Spleen (tissue), 11 donors: ENCODE measurements around the gene S100A13. TPM values are rescaled to one million over a fixed set of nuclear protein-coding genes. Genes with fewer than 3 reads are reported as not detected.

Source experiments
- DNase-seq: peaks from one replicate; pipeline ENCODE4 v3.0.0-alpha.2; 2020
- H3K27ac ChIP-seq, 8 donors: fragments of 200-600 bp; sonication (generic) in 7 of 8; 1 replicate in 4 of 8; 2 replicates in 4 of 8; pipeline versions ENCODE4 v1.5.0 to v1.8.0; 2016 to 2021; ENCODE audit warnings: inconsistent platforms in 4 of 8, mild to moderate bottlenecking in 4 of 8, moderate library complexity in 1 of 8
- H3K27me3 ChIP-seq, 7 donors: fragments of 200-600 bp; sonication (generic) in 6 of 7; replicated peaks in 1 of 7; 1 replicate in 4 of 7; 2 replicates in 3 of 7; pipeline versions ENCODE4 v1.5.0 to v1.8.0; 2016 to 2021; ENCODE audit warnings: inconsistent platforms in 3 of 7, mild to moderate bottlenecking in 1 of 7
- H3K36me3 ChIP-seq, 6 donors: fragments of 200-600 bp; sonication (generic) in 5 of 6; 1 replicate in 4 of 6; 2 replicates in 2 of 6; pipeline versions ENCODE4 v1.5.0 to v1.8.0; 2016 to 2021; ENCODE audit warnings: inconsistent platforms in 2 of 6
- H3K4me1 ChIP-seq, 6 donors: fragments of 200-600 bp; sonication (generic) in 5 of 6; 1 replicate in 3 of 6; 2 replicates in 3 of 6; pipeline versions ENCODE4 v1.5.0 to v1.8.0; 2016 to 2021; ENCODE audit warnings: inconsistent platforms in 3 of 6
- H3K4me3 ChIP-seq, 8 donors: fragments of 200-600 bp; sonication (generic) in 7 of 8; 1 replicate in 4 of 8; 2 replicates in 4 of 8; pipeline versions ENCODE4 v1.5.0 to v1.8.0; 2016 to 2021; ENCODE audit warnings: inconsistent platforms in 4 of 8, mild to moderate bottlenecking in 4 of 8, moderate library complexity in 2 of 8
- H3K9me3 ChIP-seq, 8 donors: fragments of 200-600 bp; sonication (generic) in 7 of 8; 1 replicate in 4 of 8; 2 replicates in 4 of 8; pipeline versions ENCODE4 v1.5.0 to v1.8.0; 2016 to 2021; ENCODE audit warnings: inconsistent platforms in 4 of 8
- CTCF ChIP-seq, 11 experiments: fragments of 200-600 bp in 7 of 11; fragments of 450-650 bp in 4 of 11; sonication (generic) in 4 of 11; IDR thresholded peaks in 8 of 11; conservative IDR thresholded peaks in 3 of 11; 1 replicate in 7 of 11; 2 replicates in 4 of 11; pipeline versions ENCODE4 v1.4.0 to v1.8.0; 2016 to 2021; ENCODE audit warnings: antibody characterized with exemption in 11 of 11, inconsistent platforms in 4 of 11, mild to moderate bottlenecking in 1 of 11
- POLR2A ChIP-seq, 3 donors: fragments of 450-650 bp; IDR thresholded peaks; one replicate each; pipeline ENCODE4 v1.5.1; 2017; ENCODE audit warnings: antibody characterized with exemption in 3 of 3, mild to moderate bottlenecking in 1 of 3
- POLR2AphosphoS5 ChIP-seq, 3 donors: sonication (generic); formaldehyde crosslinking; IDR thresholded peaks; one replicate each; pipeline ENCODE4 v1.5.1; 2017; ENCODE audit warnings: antibody characterized with exemption in 3 of 3
- WGBS, 5 donors: extraction: QIAGEN DNeasy Blood & Tissue Kit in 3 of 5; methylation state at CpG; one replicate each; pipeline versions ENCODE4 v1.1.5 to v1.1.7; 2013 to 2018; 5-methylcytosine and 5-hydroxymethylcytosine counted together
- intact Hi-C: fragments of 100-400 bp; cut with DNase I; formaldehyde crosslinking; loops from one replicate; pipeline ENCODE4 v1.15.0; 2023; ENCODE audit warnings: low total_unique reads
- polyA plus RNA-seq, 3 donors: library from polyadenylated mRNA; stranded (reverse); fragments of 200-250 nt; gene quantifications; one replicate each; pipeline ENCODE4 v1.2.1, GENCODE V29; 2013
- total RNA-seq, 7 donors: library from RNA; depleted of rRNA in 3 of 7; stranded (reverse); fragments of >200 nt in 3 of 7; fragmentation: NEBNext Ultra II Directional in 4 of 7; extraction: Animal tissue kit (Norgen Biotek cat#: 25700) in 4 of 7; gene quantifications; one replicate each; pipeline versions ENCODE4 v1.1.0 to v1.2.1, GENCODE V29; 2016 to 2021
- donor health status: healthy with polysubstance abuse.
- donor health status: DM: no; HTN: no; CAD: no; lungs with moderate emphysema.
- donor health status: DM: no; HTN: no; CAD: no.
- donor health status: Bipolar disorder and iron deficiency.
- donor health status: healthy.
- donor health status: DM: no; HTN: no; CAD: no.
- donor health status: DM: yes; HTN: yes; CAD: no.

The S100A13 gene
- total and polyA plus RNA-seq, 10 donors: 48.8 to 146 (median 75.5) TPM

- intact Hi-C loops: no loop called here
- Histone ChIP-seq H3K36me3 (peaks cover 0 to 5% (median 0%) of the 10 kb centered on the region in 6 donors), H3K27ac (peak overlapping the region in 3 of 8 donors; percentile 2 to 90 (median 88)), H3K27me3 (no peaks in the 10 kb centered on the region), H3K4me1 (peaks cover 18 to 77% (median 46%) of the 10 kb centered on the region in 6 donors), H3K4me3 (no peak overlapping the region), H3K9me3 (no peaks in the 10 kb centered on the region)
- TF ChIP-seq CTCF (IDR thresholded peaks at IDR 0.05 in 8 of 11, conservative IDR thresholded peaks at IDR 0.05 in 3 of 11): no peak
- no peak for TF ChIP-seq POLR2A (IDR thresholded peaks at IDR 0.05)
- no peak for TF ChIP-seq POLR2AphosphoS5 (IDR thresholded peaks at IDR 0.05)
- DNase-seq: no peak
- WGBS, 5 donors: 76 to 86% (median 81%) methylated on average over 2 of the region's 2 CpGs
Measured at GRCh38 chr1:153614189-153614900, 13.0 kb downstream of the S100A13 start.

GRCh38 chr1:153613406-153613805, 13.9 kb downstream of the S100A13 start:
- Histone ChIP-seq H3K9me3 (no peaks in the 10 kb centered on the region), H3K4me3 (peak overlapping the region in 1 of 8 donors; percentile 43), H3K27ac (peak overlapping the region in 7 of 8 donors; percentile 61 to 95 (median 76)), H3K27me3 (no peaks in the 10 kb centered on the region), H3K36me3 (no peaks in the 10 kb centered on the region), H3K4me1 (peaks cover 18 to 81% (median 48%) of the 10 kb centered on the region in 6 donors)
- 82 to 92% (median 84%) methylated on average over 4 to 5 of the region's 5 CpGs for WGBS, 5 donors
- no peak for DNase-seq
- intact Hi-C loops: no loop called here
- TF ChIP-seq CTCF (IDR thresholded peaks at IDR 0.05 in 8 of 11, conservative IDR thresholded peaks at IDR 0.05 in 3 of 11): no peak
- no peak for TF ChIP-seq POLR2A (IDR thresholded peaks at IDR 0.05)
- no peak for TF ChIP-seq POLR2AphosphoS5 (IDR thresholded peaks at IDR 0.05)

GRCh38 chr1:153612755-153613331, 14.5 kb downstream of the S100A13 start, which contains the start of gene S100A16:
TSS of gene S100A16 (minus strand) at chr1:153613137. CDS start at chr1:153608151, 4,986 bp downstream.
- H3K9me3 ChIP-seq: no peaks in the 10 kb centered on the region
- no peaks in the 10 kb centered on the region for H3K27me3 ChIP-seq
- intact Hi-C loops: no loop called here
- H3K27ac ChIP-seq: peak within 1 kb of the TSS; percentile 48 to 95 (median 72)
- H3K36me3 ChIP-seq: no peaks in the 10 kb centered on the region
- H3K4me3 ChIP-seq: peak within 1 kb of the TSS in 6 of 8 donors; percentile 23 to 62 (median 32)
- no peak for TF ChIP-seq POLR2A (IDR thresholded peaks at IDR 0.05)
- no peak for TF ChIP-seq CTCF (IDR thresholded peaks at IDR 0.05 in 8 of 11, conservative IDR thresholded peaks at IDR 0.05 in 3 of 11)
- TF ChIP-seq POLR2AphosphoS5 (IDR thresholded peaks at IDR 0.05): peak; percentile 49 to 80 (median 79)
- WGBS, 5 donors: 58 to 86% (median 77%) methylated on average over 8 to 9 of the region's 9 CpGs
- H3K4me1 ChIP-seq: peaks cover 14 to 81% (median 46%) of the 10 kb centered on the region in 6 donors
- no peak for DNase-seq
